Fibroblast of lung (primary cell): ENCODE measurements around the gene PNPT1. TPM values are rescaled to one million over a fixed set of nuclear protein-coding genes. Genes with fewer than 3 reads are reported as not detected.

ENCODE experiments used
- DNase-seq, 2 donors: peaks; one replicate each; pipeline versions ENCODE4 v3.0.0 to v3.0.0-alpha.2; 2010; ENCODE audit warnings: low read depth in 2 of 2
- H2AFZ ChIP-seq: 2 replicates; pipeline ENCODE4 v1.5.1; 2012; ENCODE audit warnings: low read length, control low read depth, inconsistent platforms
- H3K27ac ChIP-seq: 2 replicates; pipeline ENCODE4 v1.5.1; 2011; ENCODE audit warnings: low read length, control low read depth; ENCODE audit not compliant: insufficient read depth
- H3K27me3 ChIP-seq: 2 replicates; pipeline ENCODE4 v1.5.1; 2011; ENCODE audit warnings: mild to moderate bottlenecking, low read length; ENCODE audit not compliant: control insufficient read depth, insufficient read depth
- H3K36me3 ChIP-seq: 2 replicates; pipeline ENCODE4 v1.5.1; 2011; ENCODE audit warnings: low read length; ENCODE audit not compliant: control insufficient read depth, insufficient read depth
- H3K4me1 ChIP-seq: 2 replicates; pipeline ENCODE4 v1.5.1; 2011; ENCODE audit warnings: low read length; ENCODE audit not compliant: control insufficient read depth, insufficient read depth; ENCODE audit errors: extremely low read depth
- H3K4me2 ChIP-seq: 2 replicates; pipeline ENCODE4 v1.5.1; 2011; ENCODE audit warnings: low read length, control low read depth; ENCODE audit not compliant: insufficient read depth; ENCODE audit errors: extremely low read depth
- H3K4me3 ChIP-seq, 4 experiments: fragments of 200-600 bp in 1 of 4; sonication (generic) in 1 of 4; replicated peaks in 1 of 4; 2 replicates each; pipeline ENCODE4 v1.5.1; 2011 to 2016; ENCODE audit warnings: low read length in 4 of 4, low read depth in 3 of 4, mild to moderate bottlenecking in 3 of 4, control low read depth in 2 of 4, inconsistent platforms in 1 of 4, mixed read lengths in 1 of 4; ENCODE audit not compliant: insufficient read depth in 1 of 4; ENCODE audit errors: control extremely low read depth in 1 of 4
- H3K79me2 ChIP-seq: 2 replicates; pipeline ENCODE4 v1.5.1; 2012; ENCODE audit warnings: mild to moderate bottlenecking, low read length, inconsistent platforms; ENCODE audit not compliant: control insufficient read depth, insufficient read depth
- H3K9ac ChIP-seq: 2 replicates; pipeline ENCODE4 v1.5.1; 2011; ENCODE audit warnings: mild to moderate bottlenecking, low read length, control low read depth; ENCODE audit not compliant: insufficient read depth
- H3K9me3 ChIP-seq: 2 replicates; pipeline ENCODE4 v1.5.1; 2012; ENCODE audit warnings: low read depth, low read length; ENCODE audit not compliant: control insufficient read depth, insufficient read depth
- H4K20me1 ChIP-seq: 2 replicates; pipeline ENCODE4 v1.5.1; 2011; ENCODE audit warnings: low read length; ENCODE audit not compliant: control insufficient read depth, insufficient read depth; ENCODE audit errors: extremely low read depth
- EZH2 ChIP-seq: IDR thresholded peaks from 2 replicates; pipeline ENCODE4 v1.5.1; 2012; ENCODE audit warnings: low read length, control low read depth, mild to moderate bottlenecking; ENCODE audit errors: missing control alignments
- polyA plus RNA-seq, 2 donors: library from polyadenylated mRNA; depleted of rRNA in 1 of 2; stranded (reverse) in 1 of 2; unstranded in 1 of 2; fragments of >200 nt; gene quantifications; 2 replicates each; pipeline ENCODE4 v1.2.1, GENCODE V29; 2011 to 2012; ENCODE audit warnings: missing spikeins in 1 of 2
- total RNA-seq: library from RNA; depleted of rRNA; stranded (reverse); fragments of >200 nt; gene quantifications from 2 replicates; pipeline ENCODE4 v1.2.1, GENCODE V29; 2014
- TF ChIP-seq, protein P1 (sequence below), 2 donors: IDR thresholded peaks in 1 of 2; conservative IDR thresholded peaks in 1 of 2; 1 replicate in 1 of 2; 2 replicates in 1 of 2; pipeline ENCODE4 v1.5.1; 2011 to 2012; ENCODE audit warnings: low read length in 2 of 2, control low read depth in 1 of 2, inconsistent platforms in 1 of 2, low read depth in 1 of 2, mild to moderate bottlenecking in 1 of 2

Gene PNPT1
- total and polyA plus RNA-seq, 2 donors (not counting 1 experiment from before 2014, with no cell fraction given), result 13.1 to 14.2 TPM

DNA sequence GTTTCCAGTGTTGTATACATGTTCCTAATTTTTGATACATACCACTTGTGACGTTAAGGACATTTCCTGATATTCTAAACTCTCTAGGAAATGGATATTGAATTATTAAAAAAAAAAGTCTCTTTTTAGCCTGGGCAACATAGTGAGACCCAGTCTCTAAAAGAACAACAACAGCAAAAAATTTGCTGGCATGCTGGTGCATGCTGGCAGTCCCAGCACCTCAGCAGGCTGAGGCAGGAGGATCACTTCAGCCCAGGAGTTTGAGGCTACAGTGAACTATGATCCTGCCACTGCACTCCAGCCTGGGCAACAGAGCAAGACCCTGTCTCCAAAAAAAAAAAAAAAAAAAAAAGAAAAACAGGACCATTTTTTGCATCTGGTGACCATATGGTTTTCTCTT, 65.7 kb downstream of the PNPT1 start:
- no peak overlapping the region for H3K4me2 ChIP-seq
- H2AFZ ChIP-seq, result no peak overlapping the region
- H3K4me1 ChIP-seq, result no peaks in the 10 kb centered on the region
- DNase-seq, result no peak
- H3K27ac ChIP-seq, result no peak overlapping the region
- TF ChIP-seq, protein P1, sequence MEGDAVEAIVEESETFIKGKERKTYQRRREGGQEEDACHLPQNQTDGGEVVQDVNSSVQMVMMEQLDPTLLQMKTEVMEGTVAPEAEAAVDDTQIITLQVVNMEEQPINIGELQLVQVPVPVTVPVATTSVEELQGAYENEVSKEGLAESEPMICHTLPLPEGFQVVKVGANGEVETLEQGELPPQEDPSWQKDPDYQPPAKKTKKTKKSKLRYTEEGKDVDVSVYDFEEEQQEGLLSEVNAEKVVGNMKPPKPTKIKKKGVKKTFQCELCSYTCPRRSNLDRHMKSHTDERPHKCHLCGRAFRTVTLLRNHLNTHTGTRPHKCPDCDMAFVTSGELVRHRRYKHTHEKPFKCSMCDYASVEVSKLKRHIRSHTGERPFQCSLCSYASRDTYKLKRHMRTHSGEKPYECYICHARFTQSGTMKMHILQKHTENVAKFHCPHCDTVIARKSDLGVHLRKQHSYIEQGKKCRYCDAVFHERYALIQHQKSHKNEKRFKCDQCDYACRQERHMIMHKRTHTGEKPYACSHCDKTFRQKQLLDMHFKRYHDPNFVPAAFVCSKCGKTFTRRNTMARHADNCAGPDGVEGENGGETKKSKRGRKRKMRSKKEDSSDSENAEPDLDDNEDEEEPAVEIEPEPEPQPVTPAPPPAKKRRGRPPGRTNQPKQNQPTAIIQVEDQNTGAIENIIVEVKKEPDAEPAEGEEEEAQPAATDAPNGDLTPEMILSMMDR (conservative IDR thresholded peaks at IDR 0.05 in 1 of 2, IDR thresholded peaks at IDR 0.05 in 1 of 2; ENCODE audit: low read depth in 1 of 2, low read length in 2 of 2), result no peak
- no peak for TF ChIP-seq EZH2
- H3K27me3 ChIP-seq, result no peaks in the 10 kb centered on the region
- no peaks in the 10 kb centered on the region for H4K20me1 ChIP-seq
- no peaks in the 10 kb centered on the region for H3K36me3 ChIP-seq
- no peak overlapping the region for H3K4me3 ChIP-seq
- H3K9ac ChIP-seq, result no peak overlapping the region
- no peaks in the 10 kb centered on the region for H3K79me2 ChIP-seq
- no peaks in the 10 kb centered on the region for H3K9me3 ChIP-seq

DNA sequence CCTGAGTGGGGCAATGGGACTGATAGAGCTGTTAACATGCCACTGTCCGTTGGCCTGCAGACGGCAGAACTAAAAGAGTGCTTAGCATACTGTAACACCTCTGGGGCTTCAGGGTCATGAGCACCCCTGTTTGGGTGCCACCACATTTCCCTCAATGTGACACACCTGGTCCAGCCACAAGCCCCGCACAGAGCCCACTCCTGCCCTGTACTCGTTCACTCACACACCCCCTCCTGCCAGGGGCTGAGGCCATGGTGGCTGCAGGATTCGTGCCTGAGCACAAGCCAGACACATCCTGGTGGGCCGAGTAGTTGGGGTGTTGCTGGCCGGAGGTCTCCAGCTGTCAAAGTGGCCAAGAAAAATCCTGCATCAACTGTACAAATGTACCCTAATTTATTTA, 71.8 kb downstream of the PNPT1 start:
- TF ChIP-seq, protein P1 (conservative IDR thresholded peaks at IDR 0.05 in 1 of 2, IDR thresholded peaks at IDR 0.05 in 1 of 2; ENCODE audit: low read depth in 1 of 2, low read length in 2 of 2), result no peak
- TF ChIP-seq EZH2, result no peak
- Histone ChIP-seq H3K27me3 (no peaks in the 10 kb centered on the region), H3K36me3 (no peaks in the 10 kb centered on the region), H3K4me1 (no peaks in the 10 kb centered on the region), H3K9ac (no peak overlapping the region), H4K20me1 (no peaks in the 10 kb centered on the region), H3K9me3 (no peaks in the 10 kb centered on the region), H3K79me2 (peaks cover 20% of the 10 kb centered on the region), H3K4me2 (no peak overlapping the region), H2AFZ (no peak overlapping the region), H3K4me3 (no peak overlapping the region), H3K27ac (no peak overlapping the region)
- DNase-seq, result no peak

DNA sequence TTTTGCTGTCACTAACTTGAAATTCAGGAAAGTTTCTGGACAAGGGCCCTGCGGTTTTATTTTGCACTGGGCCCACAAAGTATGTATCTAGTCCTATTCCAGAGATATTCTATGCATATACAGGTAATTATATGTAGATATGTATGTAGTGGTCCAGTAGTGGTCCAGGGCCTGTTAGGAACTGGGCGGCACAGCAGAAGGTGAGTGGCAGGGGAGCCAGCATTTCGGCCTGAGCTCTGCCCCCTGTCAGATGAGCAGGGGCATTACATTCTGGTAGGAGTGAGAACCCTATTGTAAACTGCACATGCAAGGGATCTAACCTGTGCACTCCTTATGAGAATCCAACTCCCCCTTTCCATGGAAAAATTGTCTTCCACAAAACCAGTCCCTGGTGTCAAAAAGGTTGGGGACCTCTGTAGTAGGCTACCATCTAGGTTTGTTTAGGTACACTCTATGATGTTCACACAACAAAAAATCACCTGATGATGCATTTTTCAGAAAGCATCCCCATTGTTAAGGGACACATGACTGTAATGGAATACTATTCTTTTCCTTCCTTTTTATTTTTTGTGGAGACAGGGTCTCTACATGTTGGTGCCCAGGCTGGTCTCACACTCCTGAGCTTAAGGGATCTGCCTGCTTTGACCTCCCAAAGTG, 73.4 kb downstream of the PNPT1 start:
- DNase-seq, result no peak
- Histone ChIP-seq H4K20me1 (no peaks in the 10 kb centered on the region), H3K4me2 (no peak overlapping the region), H2AFZ (no peak overlapping the region), H3K4me1 (no peaks in the 10 kb centered on the region), H3K36me3 (no peaks in the 10 kb centered on the region), H3K79me2 (peaks cover 36% of the 10 kb centered on the region), H3K9me3 (no peaks in the 10 kb centered on the region), H3K4me3 (peak overlapping the region in 1 of 4 experiments; percentile 31), H3K9ac (no peak overlapping the region), H3K27ac (no peak overlapping the region), H3K27me3 (no peaks in the 10 kb centered on the region)
- TF ChIP-seq, protein P1 (conservative IDR thresholded peaks at IDR 0.05 in 1 of 2, IDR thresholded peaks at IDR 0.05 in 1 of 2; ENCODE audit: low read depth in 1 of 2, low read length in 2 of 2), result peak; percentile 14 to 47
- TF ChIP-seq EZH2, result no peak
